Glutamatergic neuron (in vitro differentiated cells): Measurements from ENCODE around the gene MADD. TPM values are rescaled to one million over a fixed set of nuclear protein-coding genes. Genes with fewer than 3 reads are reported as not detected.

Experiments used
- DNase-seq: peaks from one replicate; pipeline ENCODE4 v3.0.0; 2022
- H3K27ac Mint-ChIP-seq: one replicate; pipeline ENCODE4 v1.8.0; 2020; ENCODE audit warnings: mild to moderate bottlenecking, mixed read lengths, inconsistent platforms; ENCODE audit not compliant: unreplicated experiment
- H3K27me3 Mint-ChIP-seq: one replicate; pipeline ENCODE4 v1.8.0; 2020; ENCODE audit warnings: mild to moderate bottlenecking, moderate library complexity, mixed read lengths, inconsistent platforms; ENCODE audit not compliant: unreplicated experiment
- H3K36me3 Mint-ChIP-seq: one replicate; pipeline ENCODE4 v1.8.0; 2020; ENCODE audit warnings: mild to moderate bottlenecking, mixed read lengths, inconsistent platforms; ENCODE audit not compliant: unreplicated experiment
- H3K4me1 Mint-ChIP-seq: one replicate; pipeline ENCODE4 v1.8.0; 2020; ENCODE audit warnings: mild to moderate bottlenecking, low read depth, mixed read lengths, inconsistent platforms; ENCODE audit not compliant: unreplicated experiment
- H3K4me3 Mint-ChIP-seq: one replicate; pipeline ENCODE4 v1.8.0; 2020; ENCODE audit warnings: mild to moderate bottlenecking, mixed read lengths, inconsistent platforms; ENCODE audit not compliant: unreplicated experiment
- H3K9me3 Mint-ChIP-seq: one replicate; pipeline ENCODE4 v1.8.0; 2020; ENCODE audit warnings: mild to moderate bottlenecking, moderate library complexity, mixed read lengths, inconsistent platforms; ENCODE audit not compliant: unreplicated experiment
- total RNA-seq: library from RNA; stranded (reverse); fragmentation: NEBNext Ultra II Directional; extraction: Animal tissue kit (Norgen Biotek cat#: 25700); gene quantifications from one replicate; pipeline ENCODE4 v1.2.1, GENCODE V29; 2021; ENCODE audit not compliant: unreplicated experiment
- TF ChIP-seq, protein P1 (sequence below): fragments of 200-600 bp; sonication (generic); IDR thresholded peaks from one replicate; pipeline ENCODE4 v1.5.0; 2021; ENCODE audit not compliant: partially characterized antibody, unreplicated experiment

The MADD gene
- total RNA-seq, 1 donor from 2014 or later: 115 TPM

DNA sequence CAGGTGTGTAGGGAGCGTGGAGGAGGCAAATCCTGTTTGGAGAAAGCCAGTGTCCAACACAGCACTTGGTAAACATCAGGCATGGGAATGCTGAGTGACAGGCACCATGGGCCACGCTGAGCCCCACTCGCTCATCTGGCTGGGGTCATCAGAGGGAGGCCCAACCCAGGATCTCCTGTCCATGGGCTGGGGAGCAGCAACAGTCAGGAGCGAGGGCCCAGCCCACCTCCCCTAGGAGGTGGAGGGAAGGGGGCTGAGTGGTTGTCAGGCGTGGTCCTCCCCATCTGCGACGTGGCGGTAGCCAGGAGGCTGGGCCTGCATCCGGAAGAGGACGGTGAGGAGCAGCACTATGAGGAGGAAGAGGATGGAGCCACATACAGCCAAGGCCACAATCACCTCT, 30.1 kb upstream of the MADD start:
- TF ChIP-seq, protein P1, sequence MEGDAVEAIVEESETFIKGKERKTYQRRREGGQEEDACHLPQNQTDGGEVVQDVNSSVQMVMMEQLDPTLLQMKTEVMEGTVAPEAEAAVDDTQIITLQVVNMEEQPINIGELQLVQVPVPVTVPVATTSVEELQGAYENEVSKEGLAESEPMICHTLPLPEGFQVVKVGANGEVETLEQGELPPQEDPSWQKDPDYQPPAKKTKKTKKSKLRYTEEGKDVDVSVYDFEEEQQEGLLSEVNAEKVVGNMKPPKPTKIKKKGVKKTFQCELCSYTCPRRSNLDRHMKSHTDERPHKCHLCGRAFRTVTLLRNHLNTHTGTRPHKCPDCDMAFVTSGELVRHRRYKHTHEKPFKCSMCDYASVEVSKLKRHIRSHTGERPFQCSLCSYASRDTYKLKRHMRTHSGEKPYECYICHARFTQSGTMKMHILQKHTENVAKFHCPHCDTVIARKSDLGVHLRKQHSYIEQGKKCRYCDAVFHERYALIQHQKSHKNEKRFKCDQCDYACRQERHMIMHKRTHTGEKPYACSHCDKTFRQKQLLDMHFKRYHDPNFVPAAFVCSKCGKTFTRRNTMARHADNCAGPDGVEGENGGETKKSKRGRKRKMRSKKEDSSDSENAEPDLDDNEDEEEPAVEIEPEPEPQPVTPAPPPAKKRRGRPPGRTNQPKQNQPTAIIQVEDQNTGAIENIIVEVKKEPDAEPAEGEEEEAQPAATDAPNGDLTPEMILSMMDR: no peak
- peaks cover 11% of the 10 kb centered on the region for H3K9me3 Mint-ChIP-seq
- no peak overlapping the region for H3K4me3 Mint-ChIP-seq
- peaks cover 2% of the 10 kb centered on the region for H3K4me1 Mint-ChIP-seq
- H3K36me3 Mint-ChIP-seq: no peaks in the 10 kb centered on the region
- no peak overlapping the region for H3K27ac Mint-ChIP-seq
- DNase-seq: no peak
- peaks cover 4% of the 10 kb centered on the region for H3K27me3 Mint-ChIP-seq

DNA sequence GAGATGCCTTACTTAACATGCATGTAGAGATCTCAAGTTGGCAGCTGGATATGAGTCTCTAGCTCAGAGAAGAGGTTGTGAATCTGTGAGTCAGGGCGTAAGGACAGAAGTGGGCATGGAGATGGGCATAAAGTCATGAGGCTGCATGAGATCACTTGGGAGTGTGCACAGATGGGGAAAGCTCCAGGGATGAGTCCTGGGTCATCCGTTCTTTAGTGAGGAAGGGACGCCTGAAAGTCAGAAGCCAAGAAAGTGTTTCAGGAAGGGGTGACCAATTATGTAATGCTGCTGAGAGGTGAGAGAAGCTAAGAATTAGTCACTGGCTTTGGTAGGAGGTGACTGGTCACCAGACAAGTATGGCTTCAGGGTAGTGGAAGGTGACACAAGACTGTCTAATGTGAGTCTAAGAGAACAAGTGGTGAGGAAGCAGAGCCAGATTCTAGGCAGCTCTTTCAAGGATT, 28.1 kb upstream of the MADD start:
- H3K36me3 Mint-ChIP-seq: no peaks in the 10 kb centered on the region
- peaks cover 2% of the 10 kb centered on the region for H3K4me1 Mint-ChIP-seq
- peaks cover 9% of the 10 kb centered on the region for H3K9me3 Mint-ChIP-seq
- no peak for DNase-seq
- H3K27ac Mint-ChIP-seq: no peak overlapping the region
- TF ChIP-seq, protein P1: no peak
- H3K27me3 Mint-ChIP-seq: peaks cover 4% of the 10 kb centered on the region
- H3K4me3 Mint-ChIP-seq: no peak overlapping the region

DNA sequence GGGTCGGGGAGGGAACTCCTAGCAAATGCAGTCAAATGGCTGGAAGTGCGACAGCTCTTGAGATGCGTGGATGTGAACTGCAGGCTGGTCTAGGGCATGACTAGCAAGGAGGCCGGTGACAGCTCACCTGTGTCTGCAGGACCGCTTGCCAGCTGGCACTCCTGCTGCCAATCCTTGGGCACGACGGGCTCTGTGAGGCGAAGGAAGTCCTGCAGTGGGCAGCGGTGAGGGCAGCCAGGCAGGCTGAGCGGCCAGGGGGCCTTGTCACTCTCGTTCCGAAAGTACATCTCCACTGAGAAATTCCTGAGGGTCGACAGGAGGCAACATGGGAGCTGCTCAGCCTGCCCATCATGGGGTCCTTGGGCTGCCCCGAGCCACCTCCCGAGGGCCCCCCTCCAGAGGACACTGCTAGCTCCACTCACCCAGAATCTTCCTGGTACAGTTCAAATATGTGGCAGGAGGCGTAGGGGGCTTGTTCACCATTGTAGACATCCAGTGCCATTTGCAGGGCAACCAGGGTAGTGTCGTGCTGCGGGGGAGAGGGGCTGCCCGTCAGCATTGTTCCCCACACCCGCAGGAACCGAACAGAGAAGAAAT, 27.2 kb upstream of the MADD start:
- H3K27ac Mint-ChIP-seq: no peak overlapping the region
- no peaks in the 10 kb centered on the region for H3K36me3 Mint-ChIP-seq
- no peak overlapping the region for H3K4me3 Mint-ChIP-seq
- peaks cover 3% of the 10 kb centered on the region for H3K27me3 Mint-ChIP-seq
- TF ChIP-seq, protein P1: no peak
- peaks cover 9% of the 10 kb centered on the region for H3K9me3 Mint-ChIP-seq
- peaks cover 1% of the 10 kb centered on the region for H3K4me1 Mint-ChIP-seq
- DNase-seq: no peak

DNA sequence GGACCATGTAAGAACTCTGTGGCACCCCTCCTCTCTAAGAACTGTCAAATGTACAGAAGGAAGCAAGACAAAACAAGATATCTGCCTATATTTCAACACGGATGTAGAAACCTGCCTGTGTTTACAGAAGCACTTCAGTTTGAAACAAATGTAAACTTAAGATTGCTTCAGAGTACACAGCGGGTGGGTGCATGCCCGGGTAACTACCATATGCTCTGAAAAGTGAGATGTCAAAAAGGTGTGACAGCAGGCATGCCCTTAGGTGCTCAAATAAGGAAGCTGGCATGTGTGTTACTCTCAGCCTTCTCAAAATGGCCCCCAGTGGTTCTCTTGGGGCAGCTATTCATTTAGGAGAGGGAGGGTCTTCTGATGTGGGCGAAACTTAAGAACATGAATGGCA, 26.5 kb upstream of the MADD start:
- Mint-ChIP-seq H3K27me3 (peaks cover 2% of the 10 kb centered on the region), H3K4me1 (no peaks in the 10 kb centered on the region), H3K9me3 (peaks cover 7% of the 10 kb centered on the region), H3K4me3 (no peak overlapping the region), H3K27ac (no peak overlapping the region), H3K36me3 (no peaks in the 10 kb centered on the region)
- DNase-seq: no peak
- TF ChIP-seq, protein P1: no peak

DNA sequence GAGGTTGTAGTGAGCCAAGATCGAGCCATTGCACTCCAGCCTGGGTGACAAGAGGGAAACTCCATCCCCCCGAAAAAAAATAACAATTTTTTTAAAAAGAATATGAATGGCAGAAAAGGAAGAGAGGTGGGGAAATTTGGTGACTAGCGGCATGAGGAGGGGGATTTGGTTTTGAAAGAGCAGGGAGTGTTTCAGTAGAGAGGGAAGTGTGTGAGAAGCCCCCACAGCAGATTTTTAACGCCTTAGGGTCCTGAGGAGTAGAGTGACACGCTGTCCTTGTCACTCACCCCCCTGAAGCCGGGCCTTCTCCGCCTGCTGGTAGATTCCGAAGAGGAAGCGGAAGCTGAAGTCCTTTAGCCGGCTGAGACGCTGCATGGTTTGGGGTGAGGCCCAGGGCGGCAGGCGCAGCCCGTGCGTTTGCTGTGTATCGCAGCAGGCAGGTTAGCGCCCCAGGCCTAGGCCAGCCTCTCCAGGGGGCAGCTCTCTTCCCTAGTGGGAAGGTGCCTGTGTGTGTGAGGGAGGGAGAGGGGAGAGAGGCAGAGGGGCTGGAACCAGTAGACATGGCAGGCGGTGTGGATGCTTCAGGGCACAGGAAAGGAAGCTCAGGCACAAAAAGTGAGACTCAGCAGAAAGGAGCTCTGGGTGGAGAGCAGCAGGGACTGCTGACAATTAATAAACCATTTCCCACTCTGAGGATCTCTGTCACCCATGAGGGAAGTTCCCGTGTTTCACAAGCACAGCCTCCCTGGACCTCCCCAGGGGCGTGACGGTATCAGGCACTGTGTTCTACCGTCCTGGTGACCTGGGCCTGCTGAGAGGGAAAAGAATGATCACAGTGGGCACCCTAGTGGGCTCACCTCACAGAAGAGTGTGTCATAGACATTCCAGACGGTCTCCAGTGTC, 25.2 kb upstream of the MADD start:
- H3K36me3 Mint-ChIP-seq: no peaks in the 10 kb centered on the region
- no peak for DNase-seq
- peaks cover 3% of the 10 kb centered on the region for H3K27me3 Mint-ChIP-seq
- TF ChIP-seq, protein P1: no peak
- no peak overlapping the region for H3K4me3 Mint-ChIP-seq
- H3K9me3 Mint-ChIP-seq: peaks cover 13% of the 10 kb centered on the region
- no peaks in the 10 kb centered on the region for H3K4me1 Mint-ChIP-seq
- H3K27ac Mint-ChIP-seq: no peak overlapping the region
